ENCODE results near the gene CCDC92B.
A peak's percentile ranks its signal among the peaks of the same experiment; 100 is the strongest.

The CCDC92B gene

GRCh38 chr17:2718150-2718938 lies 31.1 kb downstream of the CCDC92B start:
- no peak for DNase-seq

GRCh38 chr17:2716649-2717048 lies 32.8 kb downstream of the CCDC92B start:
- DNase-seq: no peak

- peak; percentile 23 to 42 for DNase-seq
These were observed 35.6 kb downstream of the CCDC92B start for GRCh38 chr17:2713881-2714280.

GRCh38 chr17:2712300-2713043 lies 37.0 kb downstream of the CCDC92B start:
- DNase-seq: no peak

- DNase-seq: peak; percentile 54 to 90
These were observed 37.7 kb downstream of the CCDC92B start, which contains the start of gene CLUH for GRCh38 chr17:2711608-2712299. CLUH (minus strand) TSS chr17:2711764; CDS start chr17:2711661, 103 bp downstream.

GRCh38 chr17:2710803-2711607 lies 38.4 kb downstream of the CCDC92B start:
- no peak for DNase-seq

- no peak for DNase-seq
These were observed 39.2 kb downstream of the CCDC92B start for GRCh38 chr17:2710071-2710802.

GRCh38 chr17:2709183-2709661 lies 40.2 kb downstream of the CCDC92B start:
- DNase-seq: no peak

GRCh38 chr17:2708585-2709182 lies 40.8 kb downstream of the CCDC92B start:
- no peak for DNase-seq

- peak in 1 of 2 experiments; percentile 32 for DNase-seq
These were observed 41.5 kb downstream of the CCDC92B start for GRCh38 chr17:2707721-2708584.

GRCh38 chr17:2706911-2707510 lies 42.4 kb downstream of the CCDC92B start:
- no peak for DNase-seq

- DNase-seq: no peak
These were observed 43.3 kb downstream of the CCDC92B start for GRCh38 chr17:2705888-2706795.

GRCh38 chr17:2705263-2705662 lies 44.2 kb downstream of the CCDC92B start:
- DNase-seq: no peak

GRCh38 chr17:2704890-2705248 lies 44.6 kb downstream of the CCDC92B start:
- DNase-seq: no peak

- DNase-seq: no peak
These were observed 45.2 kb downstream of the CCDC92B start for GRCh38 chr17:2704031-2704889.

GRCh38 chr17:2703606-2704005 lies 45.8 kb downstream of the CCDC92B start:
- DNase-seq: no peak

- DNase-seq: no peak
These were observed 46.3 kb downstream of the CCDC92B start for GRCh38 chr17:2703181-2703580.
